ENCODE data around the gene STAB2.

STAB2 gene

DNA sequence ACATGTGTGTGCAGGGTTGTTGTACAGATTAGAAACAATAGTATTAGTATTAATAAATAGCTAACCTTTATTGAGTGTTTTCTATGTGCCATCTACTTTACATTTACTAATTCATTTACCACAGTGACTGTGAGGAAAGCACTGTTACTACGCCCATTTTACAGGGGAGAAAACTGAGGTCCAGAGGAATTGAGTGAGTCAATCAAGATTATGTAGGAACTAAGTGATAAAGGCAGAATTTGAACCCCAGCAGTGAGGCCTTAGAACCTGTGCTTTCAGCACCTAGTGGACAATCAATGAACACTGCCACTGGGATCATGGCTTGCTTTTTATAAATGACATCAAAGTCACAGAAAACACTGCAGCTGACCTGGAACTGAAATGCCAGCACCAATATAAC lies 225.7 kb downstream of the STAB2 start:
- DNase-seq = no peak

DNA sequence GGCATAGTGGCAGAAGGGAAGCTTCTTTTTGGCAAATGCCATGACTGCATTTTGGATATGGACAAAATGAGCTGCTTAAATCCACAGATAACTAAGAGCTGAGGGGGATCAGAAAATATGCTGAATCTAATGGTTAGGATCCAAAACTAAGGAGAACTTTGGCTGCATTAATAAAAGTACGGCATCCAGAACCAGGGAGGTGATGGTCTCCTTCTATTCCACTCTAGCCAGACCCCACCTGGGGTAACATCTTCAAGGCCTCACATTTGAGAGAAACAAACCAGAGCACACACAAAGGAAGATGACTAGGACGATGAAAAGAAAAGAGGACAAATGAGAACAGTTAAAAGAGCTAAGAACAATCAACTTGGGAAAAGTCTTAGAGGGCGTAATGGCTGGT lies 226.4 kb downstream of the STAB2 start:
- DNase-seq = no peak

GRCh38 chr12:103813949-103814348 lies 226.9 kb downstream of the STAB2 start:
- no peak for DNase-seq

DNA sequence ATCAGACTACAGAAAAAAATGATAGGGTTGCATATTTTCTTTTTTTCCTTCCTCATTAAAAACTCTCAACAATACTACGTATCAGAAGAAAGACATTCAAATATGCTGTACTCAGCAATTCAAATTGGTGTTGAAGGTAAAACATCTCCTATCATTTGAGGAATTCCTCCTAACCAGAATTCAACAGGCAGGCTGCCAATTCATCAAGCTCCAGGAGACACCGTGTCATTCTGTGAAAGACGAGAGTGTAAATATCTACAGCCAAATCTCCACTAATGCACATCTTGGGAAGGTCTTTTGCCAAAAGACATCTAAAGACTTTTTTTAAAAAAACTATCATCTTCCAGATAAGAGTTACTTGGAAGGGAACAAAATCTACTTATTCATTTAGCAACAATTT lies 227.4 kb downstream of the STAB2 start:
- no peak for DNase-seq
